ENCODE results near the gene DIAPH2. TPM values are rescaled to one million over a fixed set of nuclear protein-coding genes. Genes with fewer than 3 reads are reported as not detected.

DIAPH2 gene
- total RNA-seq, 1 experiment from 2014 or later: 10.4 TPM

- DNase-seq (ENCODE audit: low spot score): peak; percentile 1
- no TSS peak for BruUV-seq (replicated peaks)
- CTCF ChIA-PET: no interaction called here
- H3K4me1 ChIP-seq (ENCODE audit: insufficient read depth, low read length, poor library complexity, severe bottlenecking): no peaks in the 10 kb centered on the region
- no peak overlapping the region for H3K4me3 ChIP-seq (ENCODE audit: low read depth, low read length, poor library complexity, severe bottlenecking)
- no peaks in the 10 kb centered on the region for H3K36me3 ChIP-seq (ENCODE audit: insufficient read depth, low read length, poor library complexity, severe bottlenecking)
- TF ChIP-seq EZH2 (IDR thresholded peaks at IDR 0.05; ENCODE audit: borderline replicate concordance, low read depth, low read length, poor library complexity, severe bottlenecking): no peak
- TF ChIP-seq CTCF (conservative IDR thresholded peaks at IDR 0.05; ENCODE audit: low read depth, low read length): no peak
- no peaks in the 10 kb centered on the region for H3K9me3 ChIP-seq (ENCODE audit: low read depth, low read length, poor library complexity, severe bottlenecking)
- H3K27me3 ChIP-seq (replicated peaks; ENCODE audit: insufficient read depth, low read depth, low read length, poor library complexity): no peaks in the 10 kb centered on the region
- intact Hi-C loops (cut with micrococcal nuclease; ENCODE audit: unreplicated experiment): no loop called here
- POLR2A ChIA-PET (ENCODE audit: low non-redundant PET): no interaction called here
- H3K27ac ChIP-seq (ENCODE audit: low read depth, low read length, poor library complexity, severe bottlenecking): no peak overlapping the region
Measured at GRCh38 chrX:97158269-97158668, 473.6 kb downstream of the DIAPH2 start.

GRCh38 chrX:97159916-97160800 lies 475.5 kb downstream of the DIAPH2 start:
- ChIA-PET POLR2A (ENCODE audit: low non-redundant PET) (no interaction called here), CTCF (no interaction called here)
- no peak overlapping the region for H3K4me3 ChIP-seq (ENCODE audit: low read depth, low read length, poor library complexity, severe bottlenecking)
- no TSS peak for BruUV-seq (replicated peaks)
- H3K36me3 ChIP-seq (ENCODE audit: insufficient read depth, low read length, poor library complexity, severe bottlenecking): no peaks in the 10 kb centered on the region
- no peak overlapping the region for H3K27ac ChIP-seq (ENCODE audit: low read depth, low read length, poor library complexity, severe bottlenecking)
- no peaks in the 10 kb centered on the region for H3K27me3 ChIP-seq (replicated peaks; ENCODE audit: insufficient read depth, low read depth, low read length, poor library complexity)
- intact Hi-C loops (cut with micrococcal nuclease; ENCODE audit: unreplicated experiment): no loop called here
- H3K9me3 ChIP-seq (ENCODE audit: low read depth, low read length, poor library complexity, severe bottlenecking): no peaks in the 10 kb centered on the region
- no peaks in the 10 kb centered on the region for H3K4me1 ChIP-seq (ENCODE audit: insufficient read depth, low read length, poor library complexity, severe bottlenecking)
- TF ChIP-seq EZH2 (IDR thresholded peaks at IDR 0.05; ENCODE audit: borderline replicate concordance, low read depth, low read length, poor library complexity, severe bottlenecking) (no peak), CTCF (conservative IDR thresholded peaks at IDR 0.05; ENCODE audit: low read depth, low read length) (no peak)
- DNase-seq (ENCODE audit: low spot score): peak; percentile 15

GRCh38 chrX:97167333-97167732 lies 482.7 kb downstream of the DIAPH2 start:
- H3K36me3 ChIP-seq (ENCODE audit: insufficient read depth, low read length, poor library complexity, severe bottlenecking): no peaks in the 10 kb centered on the region
- CTCF ChIA-PET: no interaction called here
- no peaks in the 10 kb centered on the region for H3K27me3 ChIP-seq (replicated peaks; ENCODE audit: insufficient read depth, low read depth, low read length, poor library complexity)
- POLR2A ChIA-PET (ENCODE audit: low non-redundant PET): no interaction called here
- no peak overlapping the region for H3K4me3 ChIP-seq (ENCODE audit: low read depth, low read length, poor library complexity, severe bottlenecking)
- H3K4me1 ChIP-seq (ENCODE audit: insufficient read depth, low read length, poor library complexity, severe bottlenecking): no peaks in the 10 kb centered on the region
- DNase-seq (ENCODE audit: low spot score): no peak
- no peak overlapping the region for H3K27ac ChIP-seq (ENCODE audit: low read depth, low read length, poor library complexity, severe bottlenecking)
- no peak for TF ChIP-seq EZH2 (IDR thresholded peaks at IDR 0.05; ENCODE audit: borderline replicate concordance, low read depth, low read length, poor library complexity, severe bottlenecking)
- TF ChIP-seq CTCF (conservative IDR thresholded peaks at IDR 0.05; ENCODE audit: low read depth, low read length): no peak
- intact Hi-C loops (cut with micrococcal nuclease; ENCODE audit: unreplicated experiment): no loop called here
- BruUV-seq (replicated peaks): no TSS peak
- H3K9me3 ChIP-seq (ENCODE audit: low read depth, low read length, poor library complexity, severe bottlenecking): no peaks in the 10 kb centered on the region
